GM04504 (cell line): ENCODE measurements around the gene CCDC88B.

Source experiments
- DNase-seq: peaks from one replicate; pipeline ENCODE4 v3.0.0-alpha.2; 2012; ENCODE audit warnings: low read depth

The CCDC88B gene

GRCh38 chr11:64362339-64362738 is 22.3 kb downstream of the CCDC88B start:
- DNase-seq: no peak

- no peak for DNase-seq
These were observed 24.4 kb downstream of the CCDC88B start for GRCh38 chr11:64364435-64364834.

GRCh38 chr11:64364911-64365310 is 24.9 kb downstream of the CCDC88B start:
- no peak for DNase-seq

DNA sequence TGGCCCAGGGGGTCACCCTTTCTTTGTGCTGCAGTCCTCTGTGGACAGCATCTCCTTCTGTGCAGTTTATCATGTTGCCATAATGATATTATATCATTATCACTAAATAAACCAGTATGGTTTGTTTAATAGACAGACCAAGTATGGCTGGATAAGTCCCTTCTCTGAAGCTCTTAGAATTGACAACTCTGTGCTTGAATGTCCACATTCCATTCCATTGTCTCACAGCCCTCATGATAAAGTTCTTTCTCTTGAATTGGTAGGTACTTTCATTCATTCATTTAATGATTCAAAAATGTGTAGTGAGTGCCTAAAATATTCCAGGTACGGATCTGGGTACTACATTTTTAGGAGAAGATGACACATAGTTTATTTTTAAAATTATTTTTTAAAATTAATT is 26.7 kb downstream of the CCDC88B start:
- DNase-seq: no peak

GRCh38 chr11:64367931-64368672 is 28.1 kb downstream of the CCDC88B start:
- no peak for DNase-seq

DNA sequence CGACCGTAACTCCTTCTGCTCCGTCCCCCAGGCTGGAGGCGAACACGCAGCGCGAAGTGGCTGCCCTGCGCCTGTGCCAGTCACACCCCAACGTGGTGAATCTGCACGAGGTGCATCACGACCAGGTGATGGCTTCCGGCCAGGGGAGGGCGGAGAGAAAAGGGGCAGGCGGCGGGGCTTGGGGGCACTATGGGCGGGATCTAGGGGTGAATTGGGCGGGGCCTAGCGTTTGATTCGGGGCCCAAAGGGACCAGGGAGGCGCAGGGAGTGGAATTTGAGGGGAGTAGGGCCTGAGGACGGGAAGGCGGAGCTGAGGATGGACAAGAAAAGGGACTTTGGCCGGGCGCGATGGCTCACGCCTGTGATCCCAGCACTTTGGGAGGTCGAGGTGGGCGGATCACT is 28.7 kb downstream of the CCDC88B start:
- no peak for DNase-seq

DNA sequence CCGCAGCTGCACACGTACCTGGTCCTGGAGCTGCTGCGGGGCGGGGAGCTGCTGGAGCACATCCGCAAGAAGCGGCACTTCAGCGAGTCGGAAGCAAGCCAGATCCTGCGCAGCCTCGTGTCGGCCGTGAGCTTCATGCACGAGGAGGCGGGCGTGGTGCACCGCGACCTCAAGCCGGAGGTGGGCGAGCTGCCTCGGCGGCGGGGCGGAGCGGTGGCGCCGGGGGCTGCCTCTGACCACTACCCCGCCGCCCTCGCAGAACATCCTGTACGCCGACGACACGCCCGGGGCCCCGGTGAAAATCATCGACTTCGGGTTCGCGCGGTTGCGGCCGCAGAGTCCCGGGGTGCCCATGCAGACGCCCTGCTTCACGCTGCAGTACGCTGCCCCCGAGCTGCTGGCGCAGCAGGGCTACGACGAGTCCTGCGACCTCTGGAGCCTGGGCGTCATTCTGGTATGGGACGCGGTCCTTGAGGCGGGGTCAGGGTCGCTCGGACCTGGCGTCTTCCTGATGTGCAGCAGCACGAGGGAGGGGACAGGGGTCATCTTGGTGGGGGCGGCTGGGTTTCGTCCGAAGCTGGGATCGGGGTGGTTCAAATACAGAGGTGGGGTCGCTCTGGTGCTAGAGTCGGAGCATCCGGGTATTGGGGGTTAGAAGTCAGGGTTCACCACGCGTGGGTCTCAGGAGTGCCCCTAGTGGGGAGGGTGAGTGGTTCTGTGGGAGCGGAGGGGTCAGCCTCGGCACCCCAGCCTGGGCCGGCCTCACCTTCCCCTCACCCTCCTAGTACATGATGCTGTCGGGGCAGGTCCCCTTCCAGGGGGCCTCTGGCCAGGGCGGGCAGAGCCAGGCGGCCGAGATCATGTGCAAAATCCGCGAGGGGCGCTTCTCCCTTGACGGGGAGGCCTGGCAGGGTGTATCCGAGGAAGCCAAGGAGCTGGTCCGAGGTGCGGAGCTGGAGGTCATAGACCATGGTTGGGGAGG is 29.7 kb downstream of the CCDC88B start:
- DNase-seq: no peak

DNA sequence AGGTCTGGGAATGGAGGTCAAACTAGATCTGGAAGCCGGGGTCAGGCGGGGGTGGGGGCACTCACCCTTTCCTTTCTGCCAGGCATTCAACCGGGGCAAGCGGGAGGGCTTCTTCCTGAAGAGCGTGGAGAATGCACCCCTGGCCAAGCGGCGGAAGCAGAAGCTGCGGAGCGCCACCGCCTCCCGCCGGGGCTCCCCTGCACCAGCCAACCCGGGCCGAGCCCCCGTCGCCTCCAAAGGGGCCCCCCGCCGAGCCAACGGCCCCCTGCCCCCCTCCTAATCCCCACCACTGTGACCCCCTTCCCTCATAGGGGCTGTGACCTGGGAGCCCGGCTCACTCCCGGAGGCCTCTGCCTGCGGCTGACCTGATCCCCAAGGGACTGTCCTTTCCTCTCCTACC is 31.2 kb downstream of the CCDC88B start:
- DNase-seq: no peak

- no peak for DNase-seq
These were observed 32.0 kb downstream of the CCDC88B start for GRCh38 chr11:64372021-64372420.

- DNase-seq: no peak
These were observed 33.0 kb downstream of the CCDC88B start for GRCh38 chr11:64372802-64373597.

GRCh38 chr11:64373598-64373974 is 33.6 kb downstream of the CCDC88B start:
- no peak for DNase-seq

DNA sequence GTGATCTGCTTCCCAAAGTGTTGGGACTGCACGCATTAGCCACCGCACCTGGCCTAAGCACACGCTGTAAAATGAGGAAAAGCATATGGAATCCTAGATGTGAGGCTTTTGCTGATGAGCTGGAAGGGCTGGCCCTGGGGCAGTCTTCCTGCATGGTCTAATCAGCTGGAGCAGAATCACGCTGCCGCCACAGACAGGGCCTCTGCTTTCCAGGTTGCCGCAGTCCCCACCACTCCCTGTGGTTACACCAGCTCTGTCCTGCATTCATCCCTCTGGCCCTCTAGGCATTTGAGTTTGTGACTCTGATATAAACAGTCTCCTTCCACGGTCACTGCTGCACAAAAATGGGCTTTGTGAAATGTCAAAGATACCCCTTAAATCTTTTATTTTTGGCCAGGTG is 36.1 kb downstream of the CCDC88B start:
- no peak for DNase-seq

DNA sequence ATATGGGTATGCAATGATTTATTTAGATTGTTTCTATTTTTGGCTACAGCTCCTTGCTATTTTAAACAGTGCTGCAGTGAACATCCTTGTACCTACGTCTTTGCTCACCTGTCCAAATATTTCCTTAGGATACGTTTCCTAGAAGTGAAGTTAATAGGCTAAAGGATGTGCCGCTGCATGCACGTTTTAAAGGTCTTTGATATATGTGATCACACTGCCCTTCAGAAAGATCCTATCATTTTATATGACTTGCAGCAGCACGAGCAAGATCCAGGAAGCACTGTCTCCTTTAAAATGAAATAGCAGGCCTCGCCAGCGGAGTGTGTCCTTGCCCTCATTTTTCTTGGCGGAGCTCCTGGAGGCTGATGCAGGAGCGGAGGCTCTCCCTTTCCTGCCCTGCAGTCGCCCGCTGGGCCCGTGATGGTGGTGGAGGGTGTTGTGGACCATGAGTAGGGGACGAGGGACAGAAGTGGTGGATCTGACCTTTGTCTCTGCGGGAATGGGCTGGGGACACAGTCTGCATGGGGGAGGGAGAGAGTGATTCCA is 38.4 kb downstream of the CCDC88B start:
- no peak for DNase-seq

DNA sequence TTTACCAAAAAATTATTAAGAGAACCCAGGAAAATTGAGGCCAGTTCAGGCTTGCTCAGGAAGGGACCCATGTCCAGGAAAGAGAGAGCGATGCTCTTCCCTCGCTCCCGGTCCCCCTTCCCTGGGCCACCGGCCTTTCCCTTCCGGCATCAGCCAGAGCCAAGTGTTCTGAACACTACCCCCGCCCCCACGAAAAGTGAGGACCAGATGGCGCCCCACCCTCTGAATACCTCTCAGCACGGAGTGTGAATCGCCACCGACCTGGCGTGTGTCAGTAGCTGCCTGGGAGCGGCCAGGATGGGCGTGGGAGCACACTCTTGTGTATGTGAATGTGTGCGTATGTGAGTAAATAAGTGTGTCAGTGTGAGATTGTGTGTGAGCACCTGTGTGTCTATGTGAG is 39.2 kb downstream of the CCDC88B start:
- DNase-seq: no peak

DNA sequence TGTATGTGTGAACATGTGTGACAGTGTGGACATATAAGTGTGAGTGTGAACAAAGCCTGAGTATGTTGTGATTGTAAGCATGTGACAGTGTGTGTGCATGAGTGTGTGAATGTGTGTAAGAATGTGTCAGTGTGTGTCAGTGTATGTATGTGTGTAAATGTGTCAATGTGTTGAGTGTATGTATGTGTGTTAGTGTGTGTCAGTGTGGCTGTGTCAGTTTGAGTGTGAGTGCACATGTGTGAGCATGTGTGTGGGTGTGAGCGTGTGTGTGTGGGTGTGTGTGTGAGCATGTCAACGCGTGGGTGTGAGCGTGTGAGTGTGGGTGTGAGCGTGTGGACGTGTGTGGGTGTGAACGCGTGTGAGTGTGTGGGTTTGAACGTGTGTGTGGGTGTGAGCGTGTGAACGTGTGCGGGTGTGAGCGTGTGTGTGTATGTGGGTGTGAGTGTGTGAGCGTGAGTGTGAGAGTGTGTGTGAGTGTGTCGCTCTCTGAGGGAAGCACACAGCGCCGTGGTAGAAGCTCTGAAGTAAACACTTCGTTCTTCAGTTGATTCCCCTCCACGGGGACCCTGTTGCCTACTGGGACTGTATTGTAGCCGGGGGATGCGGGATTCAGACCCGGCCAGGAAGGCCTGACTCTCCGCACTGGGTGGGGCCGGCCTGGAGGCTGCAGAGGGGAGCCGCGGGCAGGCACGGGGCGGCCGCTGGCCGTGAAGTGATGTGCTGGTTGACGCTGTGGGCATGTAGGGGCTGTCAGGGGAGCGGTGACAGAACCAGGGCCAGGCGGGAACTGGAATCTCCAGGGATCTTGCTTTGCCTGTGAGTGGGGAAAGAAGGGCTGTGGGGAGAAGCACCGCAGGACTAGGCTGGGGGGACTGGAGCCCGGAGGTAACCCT is 40.1 kb downstream of the CCDC88B start:
- DNase-seq: no peak

- DNase-seq: no peak
These were observed 41.3 kb downstream of the CCDC88B start for GRCh38 chr11:64381350-64381749.

DNA sequence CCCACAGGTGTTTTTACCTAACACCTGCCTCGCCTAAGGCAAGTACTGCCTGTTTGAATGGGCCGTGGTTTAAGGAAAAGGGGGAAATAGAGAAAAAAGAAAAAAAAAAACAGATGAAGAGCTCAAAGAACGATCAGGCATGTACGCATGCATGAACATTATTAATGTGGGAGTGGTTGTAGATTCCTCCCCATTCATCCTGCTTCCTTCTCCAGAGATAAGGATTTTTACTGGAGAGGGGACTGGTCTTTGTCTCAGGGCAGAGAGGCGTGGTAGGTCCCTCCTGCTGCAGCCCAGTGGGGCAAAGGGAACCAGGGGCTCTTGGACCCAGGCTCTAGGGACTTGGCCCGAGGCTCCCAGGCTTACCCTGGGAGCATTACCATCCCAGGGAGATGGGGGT is 42.0 kb downstream of the CCDC88B start:
- DNase-seq: no peak

DNA sequence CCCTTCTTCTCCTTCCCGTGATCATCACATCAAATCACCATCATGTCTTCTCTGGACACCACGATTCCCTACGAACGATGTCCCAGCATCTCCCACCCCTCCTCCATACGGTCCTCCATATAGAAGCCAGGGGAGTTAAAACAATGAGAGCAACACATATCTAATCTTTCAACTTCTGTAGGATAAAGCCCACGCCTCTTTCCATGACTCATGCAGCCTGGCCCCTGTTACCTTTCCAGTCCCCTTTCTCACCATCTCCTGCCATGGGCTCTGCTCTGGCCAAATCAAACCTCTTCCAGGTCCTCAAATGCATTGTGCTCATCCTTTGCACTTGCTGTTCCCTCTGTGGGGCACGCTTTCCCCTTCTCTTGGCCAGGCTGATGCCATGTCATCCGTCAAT is 42.6 kb downstream of the CCDC88B start:
- DNase-seq: no peak

DNA sequence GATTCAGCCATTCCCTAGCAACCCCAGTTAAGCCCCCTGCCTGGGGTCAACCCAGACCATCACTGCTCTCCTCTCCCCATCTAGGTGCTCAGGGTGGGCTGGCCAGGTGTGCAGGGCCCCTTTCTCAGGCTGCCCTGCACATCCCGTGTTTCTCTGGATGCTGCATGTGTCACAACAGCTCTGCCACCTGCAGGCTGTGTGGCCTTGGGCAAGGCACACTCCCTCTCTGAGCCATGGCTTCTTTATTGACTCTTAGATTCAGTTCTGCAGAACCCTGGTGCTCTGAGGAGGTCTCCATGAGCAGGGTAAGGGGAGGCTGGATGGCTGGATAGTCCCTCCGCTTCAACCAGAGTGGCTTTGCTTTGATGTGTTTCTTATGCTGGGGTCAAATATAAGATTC is 43.6 kb downstream of the CCDC88B start:
- DNase-seq: no peak

GRCh38 chr11:64384028-64384737 is 44.2 kb downstream of the CCDC88B start:
- DNase-seq: no peak
